Activated CD8-positive, alpha-beta memory T cell treated with anti-CD3 and anti-CD28 coated beads for 24 hours (primary cell): ENCODE measurements around the gene UBASH3A.

Experiments used
- DNase-seq: peaks from one replicate; pipeline ENCODE4 v3.0.0-alpha.2; 2020

Gene UBASH3A

GRCh38 chr21:42471716-42472330 lies 68.1 kb downstream of the UBASH3A start:
- DNase-seq: peak; percentile 26

GRCh38 chr21:42472521-42472920 lies 68.8 kb downstream of the UBASH3A start:
- DNase-seq: no peak

GRCh38 chr21:42473498-42474042 lies 69.9 kb downstream of the UBASH3A start:
- peak; percentile 28 for DNase-seq

- DNase-seq: peak; percentile 40
Observed at GRCh38 chr21:42474043-42474831, 70.5 kb downstream of the UBASH3A start.

- DNase-seq: peak; percentile 17
Observed at GRCh38 chr21:42475036-42475435, 71.3 kb downstream of the UBASH3A start.

- peak; percentile 37 for DNase-seq
Observed at GRCh38 chr21:42475526-42476387, 72.1 kb downstream of the UBASH3A start.

- DNase-seq: peak; percentile 44
Observed at GRCh38 chr21:42476388-42477331, 73.0 kb downstream of the UBASH3A start.

- peak; percentile 24 for DNase-seq
Observed at GRCh38 chr21:42478504-42478903, 74.8 kb downstream of the UBASH3A start.

GRCh38 chr21:42479582-42479981 lies 75.9 kb downstream of the UBASH3A start:
- DNase-seq: peak; percentile 42

GRCh38 chr21:42480736-42481135 lies 77.0 kb downstream of the UBASH3A start:
- peak; percentile 32 for DNase-seq

- no peak for DNase-seq
Observed at GRCh38 chr21:42481169-42481568, 77.5 kb downstream of the UBASH3A start.

GRCh38 chr21:42484966-42485365 lies 81.3 kb downstream of the UBASH3A start:
- no peak for DNase-seq

GRCh38 chr21:42486072-42486471 lies 82.4 kb downstream of the UBASH3A start:
- DNase-seq: no peak

- peak; percentile 41 for DNase-seq
Observed at GRCh38 chr21:42486531-42486930, 82.8 kb downstream of the UBASH3A start.

- peak; percentile 28 for DNase-seq
Observed at GRCh38 chr21:42489006-42489563, 85.4 kb downstream of the UBASH3A start.

- DNase-seq: no peak
Observed at GRCh38 chr21:42489991-42490390, 86.3 kb downstream of the UBASH3A start.

- no peak for DNase-seq
Observed at GRCh38 chr21:42490720-42491119, 87.0 kb downstream of the UBASH3A start.

GRCh38 chr21:42491328-42491727 lies 87.6 kb downstream of the UBASH3A start:
- no peak for DNase-seq

GRCh38 chr21:42492201-42492600 lies 88.5 kb downstream of the UBASH3A start:
- peak; percentile 19 for DNase-seq

- peak; percentile 13 for DNase-seq
Observed at GRCh38 chr21:42493109-42494060, 89.7 kb downstream of the UBASH3A start.
